ENCODE measurements around the gene MFSD6L.

Gene MFSD6L

DNA sequence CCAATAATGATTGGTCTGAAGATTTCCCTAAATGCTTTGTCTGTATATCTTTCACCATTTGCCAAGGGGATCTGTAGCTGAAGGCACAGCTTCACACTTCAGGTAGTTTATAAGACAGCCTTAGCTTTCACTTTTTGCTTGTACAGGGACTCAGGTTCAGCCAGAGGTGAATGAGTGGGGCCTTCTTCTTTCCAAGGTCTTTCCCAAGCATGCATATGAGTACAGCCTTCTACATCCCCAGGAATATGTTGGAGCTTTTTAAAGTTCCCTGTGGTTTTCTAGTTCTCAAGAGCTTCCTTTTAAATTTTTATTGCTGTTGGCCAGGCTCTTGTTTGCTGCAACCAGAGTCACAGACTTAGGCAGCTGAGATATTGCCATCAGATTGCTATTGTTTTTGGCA lies 22.9 kb downstream of the MFSD6L start:
- no peak for TF ChIP-seq JUND (IDR thresholded peaks at IDR 0.05; ENCODE audit: low read depth)
- no peak for DNase-seq (ENCODE audit: low read depth in 1 of 2, low spot score in 1 of 2)

GRCh38 chr17:8766731-8767130 lies 32.4 kb downstream of the MFSD6L start:
- DNase-seq (ENCODE audit: low read depth in 1 of 2, low spot score in 1 of 2) = no peak
- no peak for TF ChIP-seq JUND (IDR thresholded peaks at IDR 0.05; ENCODE audit: low read depth)
- in situ Hi-C loops (cut with HindIII; ENCODE audit: low pct_unique_long_range_greater_than_20kb, low sequenced_read_pairs) = no loop called here

More for the DNA sequence above, 22.9 kb downstream of the MFSD6L start:
- in situ Hi-C loops (cut with HindIII; ENCODE audit: low pct_unique_long_range_greater_than_20kb, low sequenced_read_pairs) = no loop called here

- no peak for TF ChIP-seq JUND (IDR thresholded peaks at IDR 0.05; ENCODE audit: low read depth)
- in situ Hi-C loops (cut with HindIII; ENCODE audit: low pct_unique_long_range_greater_than_20kb, low sequenced_read_pairs) = no loop called here
- no peak for DNase-seq (ENCODE audit: low read depth in 1 of 2, low spot score in 1 of 2)
Observed at GRCh38 chr17:8762012-8762411, 37.2 kb downstream of the MFSD6L start.

- in situ Hi-C loops (cut with HindIII; ENCODE audit: low pct_unique_long_range_greater_than_20kb, low sequenced_read_pairs) = no loop called here
- no peak for DNase-seq (ENCODE audit: low read depth in 1 of 2, low spot score in 1 of 2)
- TF ChIP-seq JUND (IDR thresholded peaks at IDR 0.05; ENCODE audit: low read depth) = no peak
Observed at GRCh38 chr17:8758137-8758596, 41.0 kb downstream of the MFSD6L start, which contains the start of gene SPDYE4. SPDYE4 (minus strand) TSS chr17:8758546; CDS start chr17:8758382, 164 bp downstream.

- TF ChIP-seq JUND (IDR thresholded peaks at IDR 0.05; ENCODE audit: low read depth) = no peak
- in situ Hi-C loops (cut with HindIII; ENCODE audit: low pct_unique_long_range_greater_than_20kb, low sequenced_read_pairs) = no loop called here
- no peak for DNase-seq (ENCODE audit: low read depth in 1 of 2, low spot score in 1 of 2)
Observed at GRCh38 chr17:8757189-8757588, 42.0 kb downstream of the MFSD6L start.

DNA sequence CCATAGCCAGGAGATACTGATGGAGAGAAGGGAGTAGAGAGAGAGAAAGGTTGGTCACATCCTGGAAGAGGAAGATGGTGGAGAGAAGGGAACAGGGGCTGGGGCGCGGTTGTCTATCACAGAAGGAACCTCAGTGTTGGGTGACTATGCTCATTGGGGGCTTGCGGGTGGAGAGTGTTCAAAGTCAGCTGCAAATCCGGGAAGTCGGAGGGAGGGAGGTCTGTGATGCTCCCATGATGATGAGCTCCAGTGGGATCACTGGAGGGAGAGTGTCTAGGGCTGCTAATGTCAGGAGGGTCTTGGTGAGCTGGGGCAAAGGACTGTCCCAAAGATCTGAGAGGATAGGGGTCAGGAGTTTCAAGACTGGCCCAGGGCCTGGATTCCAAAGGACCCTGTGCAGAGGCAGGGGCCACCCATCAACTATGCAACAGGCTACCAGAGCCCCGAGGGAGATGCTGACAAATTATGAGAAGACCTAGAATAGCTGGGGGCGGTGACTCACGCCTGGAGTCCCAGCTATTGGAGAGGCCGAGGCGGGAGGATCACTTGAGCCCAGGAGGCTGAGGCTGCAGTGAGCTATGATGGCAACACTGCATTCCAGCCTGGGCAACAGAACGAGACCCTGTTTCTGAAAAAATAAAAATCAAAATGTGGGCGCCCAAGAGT lies 43.4 kb downstream of the MFSD6L start:
- in situ Hi-C loops (cut with HindIII; ENCODE audit: low pct_unique_long_range_greater_than_20kb, low sequenced_read_pairs) = no loop called here
- TF ChIP-seq JUND (IDR thresholded peaks at IDR 0.05; ENCODE audit: low read depth) = no peak
- no peak for DNase-seq (ENCODE audit: low read depth in 1 of 2, low spot score in 1 of 2)

DNA sequence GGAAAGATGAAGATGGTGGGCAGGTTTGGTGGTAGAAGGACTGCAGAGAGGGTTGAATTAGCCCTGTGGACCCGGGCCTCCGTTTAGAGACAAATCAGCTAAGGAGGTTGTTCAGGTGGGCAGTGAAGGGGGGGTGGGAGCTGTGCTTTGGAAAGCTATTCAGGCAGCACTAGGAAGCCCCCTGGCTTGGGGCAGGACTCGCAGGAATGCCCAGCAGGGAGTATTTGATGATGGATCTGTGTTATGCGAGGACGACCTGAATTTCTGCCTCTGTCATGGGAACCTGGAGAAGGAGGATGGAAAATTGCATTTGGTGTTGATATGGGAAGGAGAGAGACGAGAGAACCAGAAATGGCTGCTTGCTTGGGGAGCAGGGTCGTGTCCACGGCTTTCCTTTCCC lies 44.3 kb downstream of the MFSD6L start:
- DNase-seq (ENCODE audit: low read depth in 1 of 2, low spot score in 1 of 2) = no peak
- in situ Hi-C loops (cut with HindIII; ENCODE audit: low pct_unique_long_range_greater_than_20kb, low sequenced_read_pairs) = no loop called here
- TF ChIP-seq JUND (IDR thresholded peaks at IDR 0.05; ENCODE audit: low read depth) = no peak

- in situ Hi-C loops (cut with HindIII; ENCODE audit: low pct_unique_long_range_greater_than_20kb, low sequenced_read_pairs) = no loop called here
- TF ChIP-seq JUND (IDR thresholded peaks at IDR 0.05; ENCODE audit: low read depth) = no peak
- peak; percentile 20 to 61 for DNase-seq (ENCODE audit: low read depth in 1 of 2, low spot score in 1 of 2)
Observed at GRCh38 chr17:8753976-8754440, 45.2 kb downstream of the MFSD6L start.

- in situ Hi-C loops (cut with HindIII; ENCODE audit: low pct_unique_long_range_greater_than_20kb, low sequenced_read_pairs) = no loop called here
- no peak for DNase-seq (ENCODE audit: low read depth in 1 of 2, low spot score in 1 of 2)
- no peak for TF ChIP-seq JUND (IDR thresholded peaks at IDR 0.05; ENCODE audit: low read depth)
Observed at GRCh38 chr17:8753136-8753975, 45.8 kb downstream of the MFSD6L start.

GRCh38 chr17:8749616-8750015 lies 49.5 kb downstream of the MFSD6L start:
- in situ Hi-C loops (cut with HindIII; ENCODE audit: low pct_unique_long_range_greater_than_20kb, low sequenced_read_pairs) = no loop called here
- TF ChIP-seq JUND (IDR thresholded peaks at IDR 0.05; ENCODE audit: low read depth) = no peak
- DNase-seq (ENCODE audit: low read depth in 1 of 2, low spot score in 1 of 2) = no peak

GRCh38 chr17:8747742-8748141 lies 51.4 kb downstream of the MFSD6L start:
- in situ Hi-C loops (cut with HindIII; ENCODE audit: low pct_unique_long_range_greater_than_20kb, low sequenced_read_pairs) = no loop called here
- DNase-seq (ENCODE audit: low read depth in 1 of 2, low spot score in 1 of 2) = no peak
- TF ChIP-seq JUND (IDR thresholded peaks at IDR 0.05; ENCODE audit: low read depth) = no peak
